Measurements from ENCODE around the gene OLFM2. TPM values are rescaled to one million over a fixed set of nuclear protein-coding genes. Genes with fewer than 3 reads are reported as not detected.

The OLFM2 gene
- total and polyA plus RNA-seq, 9 of the 15 experiments (the other 6 are each of a cell fraction or from before 2014, with no cell fraction given) = 0.10 to 0.33 (median 0.23) TPM; not detected in 4

DNA sequence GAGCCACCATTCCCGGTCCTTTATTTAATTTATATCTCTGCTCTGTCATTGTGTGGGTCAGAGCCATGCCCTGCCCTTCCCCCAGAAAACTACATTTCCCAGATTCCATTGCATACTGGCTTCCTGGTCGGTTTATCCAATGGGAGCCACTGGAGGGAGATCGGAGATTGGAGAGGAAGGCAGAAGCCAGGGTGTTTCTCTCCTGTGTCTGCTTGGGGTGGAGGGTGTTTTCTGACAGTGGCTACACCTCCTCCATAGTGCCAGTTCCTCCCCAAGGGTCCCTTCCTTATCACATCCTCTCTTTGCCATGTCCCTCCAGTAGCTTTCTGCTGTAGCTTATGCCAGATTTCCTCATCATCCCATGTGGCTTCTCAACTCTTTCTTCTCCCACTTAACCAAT, 19.0 kb downstream of the OLFM2 start (continued):
- TF ChIP-seq, protein P1, sequence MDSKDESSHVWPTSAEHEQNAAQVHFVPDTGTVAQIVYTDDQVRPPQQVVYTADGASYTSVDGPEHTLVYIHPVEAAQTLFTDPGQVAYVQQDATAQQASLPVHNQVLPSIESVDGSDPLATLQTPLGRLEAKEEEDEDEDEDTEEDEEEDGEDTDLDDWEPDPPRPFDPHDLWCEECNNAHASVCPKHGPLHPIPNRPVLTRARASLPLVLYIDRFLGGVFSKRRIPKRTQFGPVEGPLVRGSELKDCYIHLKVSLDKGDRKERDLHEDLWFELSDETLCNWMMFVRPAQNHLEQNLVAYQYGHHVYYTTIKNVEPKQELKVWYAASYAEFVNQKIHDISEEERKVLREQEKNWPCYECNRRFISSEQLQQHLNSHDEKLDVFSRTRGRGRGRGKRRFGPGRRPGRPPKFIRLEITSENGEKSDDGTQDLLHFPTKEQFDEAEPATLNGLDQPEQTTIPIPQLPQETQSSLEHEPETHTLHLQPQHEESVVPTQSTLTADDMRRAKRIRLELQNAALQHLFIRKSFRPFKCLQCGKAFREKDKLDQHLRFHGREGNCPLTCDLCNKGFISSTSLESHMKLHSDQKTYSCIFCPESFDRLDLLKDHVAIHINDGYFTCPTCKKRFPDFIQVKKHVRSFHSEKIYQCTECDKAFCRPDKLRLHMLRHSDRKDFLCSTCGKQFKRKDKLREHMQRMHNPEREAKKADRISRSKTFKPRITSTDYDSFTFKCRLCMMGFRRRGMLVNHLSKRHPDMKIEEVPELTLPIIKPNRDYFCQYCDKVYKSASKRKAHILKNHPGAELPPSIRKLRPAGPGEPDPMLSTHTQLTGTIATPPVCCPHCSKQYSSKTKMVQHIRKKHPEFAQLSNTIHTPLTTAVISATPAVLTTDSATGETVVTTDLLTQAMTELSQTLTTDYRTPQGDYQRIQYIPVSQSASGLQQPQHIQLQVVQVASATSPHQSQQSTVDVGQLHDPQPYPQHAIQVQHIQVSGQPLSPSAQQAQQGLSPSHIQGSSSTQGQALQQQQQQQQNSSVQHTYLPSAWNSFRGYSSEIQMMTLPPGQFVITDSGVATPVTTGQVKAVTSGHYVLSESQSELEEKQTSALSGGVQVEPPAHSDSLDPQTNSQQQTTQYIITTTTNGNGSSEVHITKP (IDR thresholded peaks at IDR 0.05; ENCODE audit: partially characterized antibody) = no peak
- no peak for TF ChIP-seq JUND (IDR thresholded peaks at IDR 0.05; ENCODE audit: borderline replicate concordance, low read depth, low read length)
- no peak for TF ChIP-seq JUND (tag; IDR thresholded peaks at IDR 0.05; ENCODE audit: borderline replicate concordance, low read depth, low read length)
- TF ChIP-seq USF1 (CRISPR knock-in tag; IDR thresholded peaks at IDR 0.05) = no peak
- TF ChIP-seq FOXK2 (conservative IDR thresholded peaks at IDR 0.05 in 1 of 2, IDR thresholded peaks at IDR 0.05 in 1 of 2; ENCODE audit: low read depth in 2 of 2) = 0 out of 4 replicates have a peak, but pooled peaks of 1 of the 2 experiments have one; percentile 18
- no peak for TF ChIP-seq HES1 (IDR thresholded peaks at IDR 0.05; ENCODE audit: low read depth)
- TF ChIP-seq GABPB1 (CRISPR knock-in tag; IDR thresholded peaks at IDR 0.05) = peak; percentile 73
- TF ChIP-seq MEIS2 (IDR thresholded peaks at IDR 0.05; ENCODE audit: partially characterized antibody) = peak; percentile 28
- peak; percentile 77 to 88 for TF ChIP-seq SIX5 (IDR thresholded peaks at IDR 0.05; ENCODE audit: borderline replicate concordance in 1 of 2, insufficient read depth in 1 of 2, low read depth in 1 of 2, low read length in 2 of 2)
- 0 out of 2 replicates have a peak, but pooled peaks have one; percentile 21 for TF ChIP-seq TOE1 (IDR thresholded peaks at IDR 0.05; ENCODE audit: borderline replicate concordance)
- no peak for TF ChIP-seq TOE1 (CRISPR knock-in tag; IDR thresholded peaks at IDR 0.05; ENCODE audit: borderline replicate concordance, low read depth)
- TF ChIP-seq NFE2 (IDR thresholded peaks at IDR 0.05; ENCODE audit: low read depth) = peak; percentile 37; the same call in 1 of the 2 replicates
- peak; percentile 87 for TF ChIP-seq ZNF143 (CRISPR knock-in tag; IDR thresholded peaks at IDR 0.05)
- TF ChIP-seq BRF1 (IDR thresholded peaks at IDR 0.05; ENCODE audit: borderline replicate concordance, extremely low read depth, insufficient read length) = no peak
- no peak for TF ChIP-seq HINFP (tag; conservative IDR thresholded peaks at IDR 0.05; ENCODE audit: low read depth)
- no peak for TF ChIP-seq CTCF (IDR thresholded peaks at IDR 0.05 in 2 of 3, conservative IDR thresholded peaks at IDR 0.05 in 1 of 3; ENCODE audit: insufficient read depth in 2 of 3, low read depth in 1 of 3, low read length in 3 of 3)
- no peak for TF ChIP-seq KHSRP (IDR thresholded peaks at IDR 0.05)
- TF ChIP-seq MBD2 (IDR thresholded peaks at IDR 0.05; ENCODE audit: borderline replicate concordance, low read depth) = peak; percentile 71; the same call in 1 of the 2 replicates
